ENCODE results near the gene ZNF436. TPM values are rescaled to one million over a fixed set of nuclear protein-coding genes. Genes with fewer than 3 reads are reported as not detected.

The ZNF436 gene
- total RNA-seq, 2 donors from 2014 or later, result 8.6 to 18.5 TPM

DNA sequence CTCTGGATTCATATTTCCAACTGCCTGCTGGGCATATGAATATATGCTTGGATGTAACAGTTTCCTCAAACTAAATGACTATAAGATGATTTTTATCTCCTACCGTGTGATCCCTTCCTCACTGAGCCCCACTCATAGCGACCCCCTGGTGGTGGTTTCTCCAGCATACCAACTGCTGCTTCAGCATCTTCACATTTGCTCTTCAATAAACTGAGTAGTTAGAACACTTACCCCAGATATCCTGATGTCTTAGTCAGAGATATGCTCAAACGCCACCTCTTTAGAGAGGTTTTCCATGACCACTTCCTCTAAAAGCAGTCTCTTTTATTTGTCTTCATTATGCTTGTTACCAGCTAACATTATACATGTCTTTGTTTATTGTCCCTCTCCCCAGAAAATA lies 15.4 kb downstream of the ZNF436 start:
- Histone ChIP-seq H3K4me1 (no peaks in the 10 kb centered on the region), H3K4me3 (no peak overlapping the region), H3K27me3 (no peaks in the 10 kb centered on the region), H3K27ac (no peak overlapping the region), H3K36me3 (replicated peaks in 1 of 2; ENCODE audit: insufficient read depth in 1 of 2, low read depth in 2 of 2) (no peaks in the 10 kb centered on the region), H3K9me3 (no peaks in the 10 kb centered on the region)
- no peak for TF ChIP-seq POLR2A (IDR thresholded peaks at IDR 0.05)
- TF ChIP-seq, protein P1, sequence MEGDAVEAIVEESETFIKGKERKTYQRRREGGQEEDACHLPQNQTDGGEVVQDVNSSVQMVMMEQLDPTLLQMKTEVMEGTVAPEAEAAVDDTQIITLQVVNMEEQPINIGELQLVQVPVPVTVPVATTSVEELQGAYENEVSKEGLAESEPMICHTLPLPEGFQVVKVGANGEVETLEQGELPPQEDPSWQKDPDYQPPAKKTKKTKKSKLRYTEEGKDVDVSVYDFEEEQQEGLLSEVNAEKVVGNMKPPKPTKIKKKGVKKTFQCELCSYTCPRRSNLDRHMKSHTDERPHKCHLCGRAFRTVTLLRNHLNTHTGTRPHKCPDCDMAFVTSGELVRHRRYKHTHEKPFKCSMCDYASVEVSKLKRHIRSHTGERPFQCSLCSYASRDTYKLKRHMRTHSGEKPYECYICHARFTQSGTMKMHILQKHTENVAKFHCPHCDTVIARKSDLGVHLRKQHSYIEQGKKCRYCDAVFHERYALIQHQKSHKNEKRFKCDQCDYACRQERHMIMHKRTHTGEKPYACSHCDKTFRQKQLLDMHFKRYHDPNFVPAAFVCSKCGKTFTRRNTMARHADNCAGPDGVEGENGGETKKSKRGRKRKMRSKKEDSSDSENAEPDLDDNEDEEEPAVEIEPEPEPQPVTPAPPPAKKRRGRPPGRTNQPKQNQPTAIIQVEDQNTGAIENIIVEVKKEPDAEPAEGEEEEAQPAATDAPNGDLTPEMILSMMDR (IDR thresholded peaks at IDR 0.05), result no peak
- no peak for DNase-seq
- 59 to 65% methylated on average over 3 of the region's 3 CpGs for WGBS, 2 donors
- ATAC-seq, result no peak
- intact Hi-C loops (cut with DNase I), result no loop called here

DNA sequence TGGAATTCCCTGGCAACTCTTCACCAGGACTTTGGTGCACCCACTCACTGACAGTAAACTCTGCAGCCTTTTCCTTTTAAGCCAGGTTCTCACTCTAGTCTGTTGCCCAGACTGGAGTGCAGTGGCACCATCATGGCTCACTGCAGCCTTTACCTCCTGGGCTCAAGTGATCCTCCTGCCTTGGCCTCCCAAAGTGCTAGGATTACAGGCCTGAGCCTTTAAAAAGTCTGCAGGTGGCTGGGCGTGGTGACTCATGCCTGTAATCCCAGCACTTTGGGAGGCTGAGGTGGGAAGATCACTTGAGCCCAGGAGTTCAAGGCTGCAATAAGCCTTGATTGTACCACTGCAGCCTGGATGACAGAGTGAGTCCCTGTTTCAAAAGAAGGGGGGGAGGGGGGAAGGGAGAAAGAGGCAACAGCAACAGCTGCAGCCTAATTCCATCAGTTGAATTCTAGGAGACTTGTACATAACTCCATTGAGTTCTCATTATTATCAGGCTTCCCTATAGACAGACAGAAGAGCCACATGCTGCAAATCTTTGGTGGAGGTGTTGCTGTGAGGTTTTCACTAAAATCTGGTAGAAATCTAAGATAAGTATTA lies 17.4 kb downstream of the ZNF436 start:
- Histone ChIP-seq H3K9me3 (no peaks in the 10 kb centered on the region), H3K27ac (no peak overlapping the region), H3K4me1 (no peaks in the 10 kb centered on the region), H3K36me3 (replicated peaks in 1 of 2; ENCODE audit: insufficient read depth in 1 of 2, low read depth in 2 of 2) (no peaks in the 10 kb centered on the region), H3K27me3 (no peaks in the 10 kb centered on the region), H3K4me3 (no peak overlapping the region)
- no peak for TF ChIP-seq POLR2A (IDR thresholded peaks at IDR 0.05)
- TF ChIP-seq, protein P1 (IDR thresholded peaks at IDR 0.05), result no peak
- intact Hi-C loops (cut with DNase I), result no loop called here
- 90 to 100% methylated on average over 1 of the region's 1 CpG for WGBS, 2 donors
- DNase-seq (no peak), ATAC-seq (no peak)

DNA sequence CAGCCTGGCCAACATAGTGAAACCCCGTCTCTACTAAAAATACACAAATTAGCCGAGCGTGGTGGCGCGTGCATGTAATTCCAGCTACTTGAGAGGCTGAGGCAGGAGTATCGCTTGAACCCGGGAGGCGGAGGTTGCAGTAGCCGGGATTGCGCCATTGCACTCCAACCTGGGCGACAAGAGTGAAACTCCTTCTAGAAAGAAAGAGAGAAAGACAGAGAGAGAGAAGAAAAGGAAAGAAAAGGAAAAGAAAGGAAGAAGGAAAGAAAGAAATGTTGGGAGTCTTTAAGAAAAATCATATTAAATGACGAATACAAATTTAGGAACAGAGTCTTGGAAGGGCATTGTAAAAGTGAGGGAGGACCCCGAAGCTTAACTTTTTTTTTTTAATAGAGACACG lies 23.7 kb downstream of the ZNF436 start:
- intact Hi-C loops (cut with DNase I), result loop anchor here (10.0 kb wide), 1 partner anchor 51 kb away; no protein-coding TSS in a partner anchor
- TF ChIP-seq POLR2A (IDR thresholded peaks at IDR 0.05), result no peak
- TF ChIP-seq, protein P1 (IDR thresholded peaks at IDR 0.05), result no peak

DNA sequence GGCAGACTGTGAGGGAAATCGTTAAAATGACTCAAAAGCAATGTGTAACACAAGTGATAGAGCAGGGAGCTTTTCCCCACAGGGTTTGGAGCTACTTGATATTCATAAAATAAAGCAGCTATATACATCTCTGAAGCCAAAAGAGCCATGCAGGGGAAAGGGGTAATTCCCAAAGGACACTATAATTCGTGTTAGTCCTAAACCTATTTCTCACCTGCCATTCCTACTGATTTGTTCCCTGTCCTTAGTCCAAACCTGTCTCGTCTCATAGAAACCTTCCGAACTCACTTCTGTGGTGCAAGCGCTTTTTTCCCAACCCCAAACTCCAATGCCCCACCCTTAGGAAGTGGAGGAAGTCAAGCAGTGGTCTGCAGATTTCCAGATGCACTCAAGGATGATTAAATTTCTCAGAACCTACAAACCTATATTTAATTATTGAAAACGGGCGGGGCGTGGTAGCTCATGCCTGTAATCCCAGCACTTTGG lies 24.6 kb downstream of the ZNF436 start:
- ATAC-seq (no peak), DNase-seq (no peak)
- TF ChIP-seq, protein P1 (IDR thresholded peaks at IDR 0.05), result no peak
- no peak for TF ChIP-seq POLR2A (IDR thresholded peaks at IDR 0.05)
- Histone ChIP-seq H3K4me1 (peaks cover 39% of the 10 kb centered on the region), H3K9me3 (no peaks in the 10 kb centered on the region), H3K36me3 (replicated peaks in 1 of 2; ENCODE audit: insufficient read depth in 1 of 2, low read depth in 2 of 2) (no peaks in the 10 kb centered on the region), H3K27ac (peak overlapping the region; percentile 81 to 99 (median 94)), H3K4me3 (peak overlapping the region; percentile 26 to 88), H3K27me3 (no peaks in the 10 kb centered on the region)
- intact Hi-C loops (cut with DNase I), result loop anchor here (10.0 kb wide), 1 partner anchor 50 kb away; no protein-coding TSS in a partner anchor
- 24 to 38% methylated on average over 8 of the region's 8 CpGs for WGBS, 2 donors

More for the DNA sequence above, 23.7 kb downstream of the ZNF436 start:
- Histone ChIP-seq H3K27me3 (no peaks in the 10 kb centered on the region), H3K36me3 (replicated peaks in 1 of 2; ENCODE audit: insufficient read depth in 1 of 2, low read depth in 2 of 2) (no peaks in the 10 kb centered on the region), H3K9me3 (no peaks in the 10 kb centered on the region), H3K27ac (no peak overlapping the region), H3K4me1 (peaks cover 30% of the 10 kb centered on the region), H3K4me3 (no peak overlapping the region)
- DNase-seq (no peak), ATAC-seq (no peak)
- WGBS, 2 donors, result 95 to 96% methylated on average over 14 of the region's 14 CpGs

All from body of pancreas (tissue), 4 donors.